ENCODE measurements around the gene PRDM15. TPM values are rescaled to one million over a fixed set of nuclear protein-coding genes. Genes with fewer than 3 reads are reported as not detected.

Gene PRDM15
- total and polyA plus RNA-seq, 2 experiments from 2014 or later: 3.0 to 10.6 TPM

GRCh38 chr21:41781050-41781410 is 98.1 kb downstream of the PRDM15 start:
- ATAC-seq (no peak), DNase-seq (ENCODE audit: low spot score) (no peak)
- H3K9me3 Mint-ChIP-seq: no peaks in the 10 kb centered on the region
- Histone ChIP-seq H3K4me2 (no peak overlapping the region), H3K27ac (ENCODE audit: low read depth) (no peak overlapping the region), H3K4me3 (no peak overlapping the region), H3F3A (replicated peaks; ENCODE audit: low read depth) (no peaks in the 10 kb centered on the region), H3K36me3 (ENCODE audit: insufficient read depth) (no peaks in the 10 kb centered on the region), H3K4me1 (ENCODE audit: insufficient read depth) (peaks cover 6% of the 10 kb centered on the region), H3K79me2 (replicated peaks; ENCODE audit: insufficient read depth) (no peaks in the 10 kb centered on the region), H3K9me2 (ENCODE audit: insufficient read depth) (no peaks in the 10 kb centered on the region), H2AFZ (no peak overlapping the region), H4K20me1 (replicated peaks; ENCODE audit: insufficient read depth) (no peaks in the 10 kb centered on the region), H3K27me3 (ENCODE audit: insufficient read depth) (no peaks in the 10 kb centered on the region)
- TF ChIP-seq ZNF331 (CRISPR knock-in tag; IDR thresholded peaks at IDR 0.05; ENCODE audit: low read depth): no peak
- no peak for TF ChIP-seq POLR2AphosphoS5 (IDR thresholded peaks at IDR 0.05; ENCODE audit: low read depth)
- TF ChIP-seq REST (IDR thresholded peaks at IDR 0.05; ENCODE audit: unreplicated experiment): no peak
- no peak for TF ChIP-seq NANOG (IDR thresholded peaks at IDR 0.05; ENCODE audit: borderline replicate concordance)
- H3K4me1 Mint-ChIP-seq: peaks cover 13% of the 10 kb centered on the region
- no peak overlapping the region for H3K4me3 Mint-ChIP-seq
- H3K36me3 Mint-ChIP-seq (ENCODE audit: low read depth): no peaks in the 10 kb centered on the region
- H3K27me3 Mint-ChIP-seq (ENCODE audit: insufficient read depth, low read depth, poor library complexity): peaks cover 1% of the 10 kb centered on the region
- H3K27ac Mint-ChIP-seq: no peak overlapping the region

- no peaks in the 10 kb centered on the region for H3K9me2 ChIP-seq (ENCODE audit: insufficient read depth)
- no peaks in the 10 kb centered on the region for H3K27me3 ChIP-seq (ENCODE audit: insufficient read depth)
- Mint-ChIP-seq H3K27me3 (ENCODE audit: insufficient read depth, low read depth, poor library complexity) (peaks cover 1% of the 10 kb centered on the region), H3K36me3 (ENCODE audit: low read depth) (no peaks in the 10 kb centered on the region), H3K9me3 (no peaks in the 10 kb centered on the region), H3K4me1 (peaks cover 13% of the 10 kb centered on the region), H3K27ac (no peak overlapping the region), H3K4me3 (no peak overlapping the region)
- H3K79me2 ChIP-seq (replicated peaks; ENCODE audit: insufficient read depth): no peaks in the 10 kb centered on the region
- H2AFZ ChIP-seq: no peak overlapping the region
- no peak for ATAC-seq
- no peak for DNase-seq (ENCODE audit: low spot score)
- H3K4me3 ChIP-seq: no peak overlapping the region
- no peak overlapping the region for H3K27ac ChIP-seq (ENCODE audit: low read depth)
- no peaks in the 10 kb centered on the region for H3K36me3 ChIP-seq (ENCODE audit: insufficient read depth)
- H3K4me2 ChIP-seq: no peak overlapping the region
- H3K4me1 ChIP-seq (ENCODE audit: insufficient read depth): peaks cover 6% of the 10 kb centered on the region
- no peaks in the 10 kb centered on the region for H3F3A ChIP-seq (replicated peaks; ENCODE audit: low read depth)
- TF ChIP-seq EZH2phosphoT487 (IDR thresholded peaks at IDR 0.05; ENCODE audit: unreplicated experiment): no peak
- no peak for TF ChIP-seq POLR2AphosphoS5 (IDR thresholded peaks at IDR 0.05; ENCODE audit: low read depth)
- TF ChIP-seq NANOG (IDR thresholded peaks at IDR 0.05; ENCODE audit: borderline replicate concordance): no peak
- TF ChIP-seq ZNF114 (CRISPR knock-in tag; IDR thresholded peaks at IDR 0.05): no peak
- TF ChIP-seq EZH2 (IDR thresholded peaks at IDR 0.05; ENCODE audit: low read depth, unreplicated experiment): no peak
- no peak for TF ChIP-seq CREB1 (CRISPR knock-in tag; IDR thresholded peaks at IDR 0.05; ENCODE audit: low read depth)
- no peak for TF ChIP-seq REST (IDR thresholded peaks at IDR 0.05; ENCODE audit: unreplicated experiment)
- TF ChIP-seq JUNB (IDR thresholded peaks at IDR 0.05; ENCODE audit: unreplicated experiment): no peak
- no peak for TF ChIP-seq ETS1 (IDR thresholded peaks at IDR 0.05)
- TF ChIP-seq STAT1 (IDR thresholded peaks at IDR 0.05; ENCODE audit: unreplicated experiment): no peak
- no peaks in the 10 kb centered on the region for H4K20me1 ChIP-seq (replicated peaks; ENCODE audit: insufficient read depth)
Measured at GRCh38 chr21:41780337-41781049, 98.7 kb downstream of the PRDM15 start.

All from GM23338 (cell line).